ENCODE results near the gene HUNK.

- TF ChIP-seq CTCF (IDR thresholded peaks at IDR 0.05) (no peak), POLR2A (IDR thresholded peaks at IDR 0.05) (no peak)
These were observed 10.7 kb upstream of the HUNK start for GRCh38 chr21:31862078-31862477.
